ENCODE results near the gene CCNH.

- no peak for TF ChIP-seq CTCF (IDR thresholded peaks at IDR 0.05)
- no peak for TF ChIP-seq POLR2A (IDR thresholded peaks at IDR 0.05)
Observed at GRCh38 chr5:87394411-87395165, 18.1 kb downstream of the CCNH start.

Data from testis (tissue), 2 donors.